Cardiac septum (tissue), 1 donor: ENCODE data around the gene TREM1. TPM values are rescaled to one million over a fixed set of nuclear protein-coding genes. Genes with fewer than 3 reads are reported as not detected.

Experiments used
- DNase-seq: peaks from one replicate; pipeline ENCODE4 v3.0.0-alpha.2; 2020; ENCODE audit warnings: low spot score
- intact Hi-C: fragments of 100-400 bp; cut with DNase I; formaldehyde crosslinking; loops from one replicate; pipeline ENCODE4 v1.14.0; 2022
- total RNA-seq: library from RNA; stranded (reverse); fragmentation: NEBNext Ultra II Directional; extraction: Animal tissue kit (Norgen Biotek cat#: 25700); gene quantifications from one replicate; pipeline ENCODE4 v1.2.1, GENCODE V29; 2021
- donor health status: DM: no; HTN: no; CAD: no.

TREM1 gene
- total RNA-seq, 1 donor from 2014 or later, result 2.6 TPM

GRCh38 chr6:41228616-41229015 lies 57.9 kb downstream of the TREM1 start:
- no peak for DNase-seq
- intact Hi-C loops, result no loop called here

DNA sequence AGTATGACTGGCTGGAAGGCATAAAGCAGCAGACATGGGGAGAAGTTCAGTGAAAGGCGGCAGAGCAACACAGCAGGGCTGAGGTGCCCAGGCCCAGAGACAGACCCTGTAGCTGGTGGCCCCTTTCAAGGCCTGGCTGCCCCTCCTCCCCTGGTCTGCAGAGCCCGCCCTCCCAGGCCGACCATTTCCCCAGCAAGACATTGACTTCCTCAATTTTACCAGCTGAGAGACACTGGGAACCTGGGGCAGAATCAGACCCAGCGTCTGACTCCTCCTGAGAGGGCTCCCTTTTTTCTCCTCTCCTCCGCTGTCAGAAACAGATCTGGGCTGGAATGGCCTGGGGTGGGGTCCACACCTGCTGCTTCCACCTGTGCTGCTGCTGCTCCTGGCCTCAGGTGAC lies 58.4 kb downstream of the TREM1 start, which contains the start of gene TREML4:
TSS of gene TREML4 (plus strand) at position 254 of the 400 bp plus-strand sequence. CDS start at position 333, 79 bp downstream.
- no peak for DNase-seq
- intact Hi-C loops, result no loop called here

GRCh38 chr6:41226752-41227151 lies 59.7 kb downstream of the TREM1 start:
- intact Hi-C loops, result no loop called here
- no peak for DNase-seq

- intact Hi-C loops, result no loop called here
These were observed 61.7 kb downstream of the TREM1 start for GRCh38 chr6:41224800-41225199.

More at GRCh38 chr6:41224800-41225199, 61.7 kb downstream of the TREM1 start:
- DNase-seq, result no peak

Other genes with a start within 250 kb of the TREM1 start
- 1.0 TPM for gene UNC5CL, start 247.5 kb downstream of the TREM1 start, total RNA-seq
- not detected for gene TSPO2, start 244.2 kb downstream of the TREM1 start, total RNA-seq
- gene APOBEC2, start 233.5 kb downstream of the TREM1 start, total RNA-seq, result 174 TPM
- 15.4 TPM for gene OARD1, start 214.3 kb downstream of the TREM1 start, total RNA-seq
- gene NFYA, start 213.7 kb downstream of the TREM1 start, total RNA-seq, result 12.9 TPM
- not detected for gene TREML1, start 132.3 kb downstream of the TREM1 start, total RNA-seq
- gene TREM2, start 123.6 kb downstream of the TREM1 start, total RNA-seq, result 1.1 TPM
- gene TREML2, start 85.5 kb downstream of the TREM1 start, total RNA-seq, result 0.22 TPM
- not detected for gene TREML4, start 58.3 kb downstream of the TREM1 start, total RNA-seq
- gene NCR2, start 48.9 kb upstream of the TREM1 start, total RNA-seq, result not detected